Erythroblast (primary cell): ENCODE measurements around the gene GMDS.

Experiments
- GATA1 ChIP-seq: IDR thresholded peaks from 2 replicates; pipeline ENCODE4 v1.6.1; 2011; ENCODE audit warnings: low read depth, mild to moderate bottlenecking, control low read depth, low read length, moderate library complexity
- POLR2A ChIP-seq: IDR thresholded peaks from 2 replicates; pipeline ENCODE4 v1.6.1; 2011; ENCODE audit warnings: mild to moderate bottlenecking, low read length

GRCh38 chr6:2226775-2227174, 18.6 kb downstream of the GMDS start:
- TF ChIP-seq POLR2A (no peak), GATA1 (no peak)
